ENCODE data around the gene COL4A2. TPM values are rescaled to one million over a fixed set of nuclear protein-coding genes. Genes with fewer than 3 reads are reported as not detected.

Gene COL4A2
- total RNA-seq, 2 donors from 2014 or later: not detected

DNA sequence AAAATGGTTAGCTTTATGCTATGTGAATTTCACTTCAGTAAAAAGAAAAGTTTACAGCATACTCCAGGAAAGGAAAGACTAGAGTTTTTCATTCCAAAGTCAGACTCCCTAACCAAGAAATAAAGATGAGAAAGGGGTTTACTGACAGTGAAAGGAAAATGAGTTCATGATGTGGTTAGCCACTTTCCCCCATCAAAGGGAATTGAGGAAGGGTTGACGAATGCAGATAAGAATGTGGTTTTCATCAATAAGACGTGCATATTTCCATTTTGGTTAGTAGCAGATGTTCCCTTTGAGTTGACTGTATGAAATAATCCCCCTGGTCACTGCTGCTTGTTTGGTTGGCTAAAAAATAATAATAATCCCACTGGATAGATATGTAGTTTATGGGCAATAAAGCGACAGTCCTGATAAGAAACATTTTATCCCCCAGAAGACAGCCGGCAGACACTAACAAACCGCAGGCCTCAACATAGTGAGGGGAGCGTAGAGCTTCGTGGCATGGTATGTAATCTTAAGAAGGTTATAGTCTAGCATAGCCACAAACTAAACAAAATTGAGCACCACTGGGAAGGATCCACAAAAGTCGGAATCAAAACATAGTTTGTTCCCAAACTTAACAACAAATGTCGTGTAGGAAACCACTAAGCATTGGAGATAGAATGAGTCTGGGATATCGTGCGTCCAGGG is 114.8 kb downstream of the COL4A2 start:
- Mint-ChIP-seq H3K4me3 (peak overlapping the region in 1 of 2 donors; percentile 11), H3K4me1 (ENCODE audit: low read depth) (peaks cover 17% of the 10 kb centered on the region), H3K9me3 (no peaks in the 10 kb centered on the region), H3K27ac (no peak overlapping the region), H3K36me3 (ENCODE audit: insufficient read depth in 2 of 2) (peaks cover 0 to 2% of the 10 kb centered on the region in 2 donors), H3K27me3 (ENCODE audit: low read depth) (peaks cover 93% of the 10 kb centered on the region)
- DNase-seq: peak; percentile 32 to 44
- peak; percentile 75 to 87 for ATAC-seq (replicated peaks in 1 of 2)

DNA sequence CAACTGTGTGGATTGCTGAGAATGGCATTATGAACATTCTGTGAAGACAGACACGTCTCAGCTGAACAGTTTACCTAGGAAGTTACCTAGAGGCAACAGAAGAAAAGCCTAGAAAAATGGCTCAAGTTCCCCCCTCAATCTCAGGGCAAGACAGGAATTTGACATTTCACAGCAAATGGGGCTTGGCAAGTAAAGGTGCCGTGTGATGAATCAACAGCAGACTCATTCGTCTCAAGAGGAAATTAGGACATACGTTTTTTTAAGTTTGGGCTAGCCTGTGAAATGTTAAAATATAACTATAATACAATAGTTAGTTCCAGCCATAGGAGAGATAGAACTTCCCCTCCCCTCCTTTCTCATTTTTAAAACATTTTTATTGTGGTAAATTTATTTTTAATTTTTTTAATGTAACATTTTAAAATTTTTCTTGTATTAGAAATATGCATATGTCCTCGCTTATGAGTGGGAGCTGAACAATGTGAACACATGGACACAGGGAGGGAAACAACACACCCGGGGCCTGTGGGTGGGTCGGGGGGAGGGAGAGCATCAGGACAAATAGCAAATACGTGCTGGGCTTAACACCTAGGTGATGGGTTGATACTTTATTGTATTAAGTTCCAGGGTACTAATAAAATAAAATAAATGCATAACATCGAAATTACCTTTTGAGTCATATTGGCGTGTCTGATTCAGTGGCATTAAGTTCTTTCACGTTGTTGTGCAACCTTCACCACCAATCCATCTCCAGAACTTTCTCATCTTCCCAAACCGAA is 116.0 kb downstream of the COL4A2 start:
- Mint-ChIP-seq H3K27ac (no peak overlapping the region), H3K4me3 (no peak overlapping the region), H3K4me1 (ENCODE audit: low read depth) (peaks cover 13% of the 10 kb centered on the region), H3K36me3 (ENCODE audit: insufficient read depth in 2 of 2) (peaks cover 0 to 2% of the 10 kb centered on the region in 2 donors), H3K9me3 (no peaks in the 10 kb centered on the region), H3K27me3 (ENCODE audit: low read depth) (peaks cover 88% of the 10 kb centered on the region)
- DNase-seq (no peak), ATAC-seq (replicated peaks in 1 of 2) (no peak)

DNA sequence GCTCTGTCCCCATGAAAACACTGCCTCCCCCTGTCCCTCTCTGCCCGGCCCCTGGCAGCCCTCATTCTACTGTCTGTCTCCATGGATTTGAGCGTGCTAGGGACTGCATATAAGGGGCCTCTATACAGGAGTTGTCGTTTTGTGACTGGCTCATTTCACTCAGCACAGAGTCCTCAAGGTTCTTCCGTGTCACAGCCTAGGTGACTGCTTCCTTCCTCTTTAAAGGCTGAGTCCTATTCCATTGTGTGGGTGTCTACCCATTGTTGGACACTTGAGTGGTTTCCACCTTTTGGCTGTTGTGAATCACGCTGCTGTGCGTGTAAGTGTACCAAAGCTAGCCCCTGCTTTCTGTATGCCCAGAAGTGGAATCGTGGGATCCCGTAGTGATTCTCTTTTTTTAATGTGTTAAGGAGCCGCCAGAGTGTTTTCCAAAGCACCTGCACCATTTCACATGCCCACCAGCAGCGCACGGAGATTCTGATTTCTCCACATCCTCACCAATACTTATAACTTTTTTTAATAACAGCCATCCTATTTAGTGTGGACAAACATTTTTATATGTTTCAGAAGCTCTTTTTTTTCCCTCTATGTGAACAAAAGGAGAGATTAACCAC is 116.7 kb downstream of the COL4A2 start:
- no peak for ATAC-seq (replicated peaks in 1 of 2)
- Mint-ChIP-seq H3K4me3 (no peak overlapping the region), H3K9me3 (no peaks in the 10 kb centered on the region), H3K27ac (no peak overlapping the region), H3K4me1 (ENCODE audit: low read depth) (peaks cover 13% of the 10 kb centered on the region), H3K27me3 (ENCODE audit: low read depth) (peaks cover 88% of the 10 kb centered on the region), H3K36me3 (ENCODE audit: insufficient read depth in 2 of 2) (peaks cover 0 to 2% of the 10 kb centered on the region in 2 donors)
- DNase-seq: no peak

DNA sequence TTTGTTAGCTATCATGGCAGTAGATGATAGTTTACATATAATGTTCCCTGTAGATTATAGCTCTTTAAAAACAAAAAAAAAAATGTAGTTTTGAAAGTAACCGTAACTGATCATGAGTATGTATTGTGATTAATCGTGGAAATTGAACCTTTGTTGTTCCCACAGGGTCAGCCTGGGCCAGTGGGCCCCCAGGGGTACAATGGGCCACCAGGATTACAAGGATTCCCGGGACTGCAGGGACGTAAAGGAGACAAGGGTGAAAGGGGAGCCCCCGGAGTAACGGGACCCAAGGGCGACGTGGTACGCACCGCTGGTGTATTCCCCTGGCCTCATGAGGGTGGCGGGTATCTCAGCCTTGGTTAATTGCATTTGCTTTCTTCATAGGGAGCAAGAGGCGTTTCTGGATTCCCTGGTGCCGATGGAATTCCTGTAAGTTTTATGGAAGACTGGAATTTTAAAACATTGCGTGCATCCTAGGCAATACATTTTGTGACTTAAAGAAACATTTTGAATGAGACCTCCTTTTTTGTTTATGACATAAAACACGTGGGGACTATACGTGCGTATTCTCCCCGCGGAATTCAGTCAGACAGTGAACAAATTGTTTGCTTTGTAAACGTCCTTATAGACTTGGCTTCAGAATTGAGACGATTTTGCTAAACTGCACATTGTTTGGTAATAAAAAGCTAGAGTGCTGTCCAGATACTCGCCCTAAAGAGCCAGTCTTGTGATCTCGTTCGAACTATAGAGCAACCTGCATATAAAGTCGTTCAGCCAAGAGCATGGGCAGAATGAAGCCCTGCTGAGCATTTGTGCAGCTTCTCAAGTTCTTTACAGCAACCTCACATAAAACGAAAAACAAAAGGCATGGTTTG is 117.7 kb downstream of the COL4A2 start:
- Mint-ChIP-seq H3K4me3 (no peak overlapping the region), H3K9me3 (no peaks in the 10 kb centered on the region), H3K36me3 (ENCODE audit: insufficient read depth in 2 of 2) (peaks cover 0 to 2% of the 10 kb centered on the region in 2 donors), H3K27me3 (ENCODE audit: low read depth) (peaks cover 88% of the 10 kb centered on the region), H3K27ac (no peak overlapping the region), H3K4me1 (ENCODE audit: low read depth) (peaks cover 13% of the 10 kb centered on the region)
- DNase-seq (no peak), ATAC-seq (replicated peaks in 1 of 2) (no peak)

DNA sequence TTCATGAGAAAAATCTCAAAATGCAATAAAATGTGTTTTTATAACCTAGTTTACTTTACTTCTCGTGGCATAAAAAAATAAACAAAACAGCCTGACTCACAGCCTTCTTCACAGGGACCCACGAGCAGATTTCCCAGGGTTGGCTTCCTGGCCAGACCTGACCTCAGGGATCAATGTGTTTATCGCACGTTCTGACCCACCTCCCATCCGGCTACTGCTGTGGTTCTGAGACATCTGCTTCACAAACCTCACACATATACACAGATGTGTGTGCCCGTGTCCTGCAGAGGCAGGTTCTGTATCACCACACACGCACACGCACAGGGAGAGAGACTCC is 118.3 kb downstream of the COL4A2 start:
- DNase-seq: no peak
- no peak overlapping the region for H3K27ac Mint-ChIP-seq
- peaks cover 0 to 2% of the 10 kb centered on the region in 2 donors for H3K36me3 Mint-ChIP-seq (ENCODE audit: insufficient read depth in 2 of 2)
- no peak overlapping the region for H3K4me3 Mint-ChIP-seq
- H3K4me1 Mint-ChIP-seq (ENCODE audit: low read depth): peaks cover 13% of the 10 kb centered on the region
- ATAC-seq (replicated peaks in 1 of 2): no peak
- no peaks in the 10 kb centered on the region for H3K9me3 Mint-ChIP-seq
- H3K27me3 Mint-ChIP-seq (ENCODE audit: low read depth): peaks cover 87% of the 10 kb centered on the region

DNA sequence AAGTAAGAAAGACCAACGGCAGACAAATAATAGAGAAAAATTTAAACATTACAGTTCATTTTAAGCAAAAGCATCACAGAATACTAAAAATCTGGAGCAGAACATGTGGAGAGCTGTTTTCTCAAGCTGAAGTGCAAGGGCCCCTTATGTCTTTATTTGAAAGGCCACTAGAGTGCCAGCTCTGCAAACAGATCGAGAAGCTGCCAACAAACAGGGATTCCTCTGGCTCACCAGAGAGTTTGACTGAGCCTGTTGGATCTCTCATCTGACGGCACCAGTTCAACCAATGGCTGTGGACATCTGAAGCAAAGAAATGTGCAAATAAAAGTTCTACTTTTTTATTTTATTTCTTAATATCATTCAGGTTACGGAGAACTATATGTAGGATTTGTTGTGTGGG is 119.7 kb downstream of the COL4A2 start:
- Mint-ChIP-seq H3K4me3 (no peak overlapping the region), H3K27ac (no peak overlapping the region), H3K27me3 (ENCODE audit: low read depth) (peaks cover 84% of the 10 kb centered on the region), H3K36me3 (ENCODE audit: insufficient read depth in 2 of 2) (peaks cover 0 to 2% of the 10 kb centered on the region in 2 donors), H3K4me1 (ENCODE audit: low read depth) (peaks cover 6% of the 10 kb centered on the region), H3K9me3 (no peaks in the 10 kb centered on the region)
- DNase-seq: no peak
- ATAC-seq (replicated peaks in 1 of 2): no peak

DNA sequence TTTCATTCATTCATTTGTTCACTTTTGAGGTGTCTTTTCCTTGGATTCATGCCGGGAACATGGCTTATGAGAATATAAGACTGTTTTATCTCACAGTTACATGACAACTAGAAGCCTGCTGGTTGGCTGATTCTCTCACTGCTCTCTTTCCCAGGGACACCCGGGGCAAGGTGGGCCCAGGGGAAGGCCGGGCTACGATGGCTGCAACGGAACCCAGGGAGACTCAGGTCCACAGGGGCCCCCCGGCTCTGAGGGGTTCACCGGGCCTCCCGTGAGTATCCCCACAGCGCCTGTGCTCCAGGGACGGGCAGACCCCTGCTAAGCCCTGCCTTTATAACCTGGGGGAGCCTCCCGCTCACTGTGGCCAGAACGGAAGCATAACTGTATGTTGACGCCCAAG is 121.2 kb downstream of the COL4A2 start:
- Mint-ChIP-seq H3K9me3 (no peaks in the 10 kb centered on the region), H3K27me3 (ENCODE audit: low read depth) (peaks cover 86% of the 10 kb centered on the region)
- DNase-seq: no peak

DNA sequence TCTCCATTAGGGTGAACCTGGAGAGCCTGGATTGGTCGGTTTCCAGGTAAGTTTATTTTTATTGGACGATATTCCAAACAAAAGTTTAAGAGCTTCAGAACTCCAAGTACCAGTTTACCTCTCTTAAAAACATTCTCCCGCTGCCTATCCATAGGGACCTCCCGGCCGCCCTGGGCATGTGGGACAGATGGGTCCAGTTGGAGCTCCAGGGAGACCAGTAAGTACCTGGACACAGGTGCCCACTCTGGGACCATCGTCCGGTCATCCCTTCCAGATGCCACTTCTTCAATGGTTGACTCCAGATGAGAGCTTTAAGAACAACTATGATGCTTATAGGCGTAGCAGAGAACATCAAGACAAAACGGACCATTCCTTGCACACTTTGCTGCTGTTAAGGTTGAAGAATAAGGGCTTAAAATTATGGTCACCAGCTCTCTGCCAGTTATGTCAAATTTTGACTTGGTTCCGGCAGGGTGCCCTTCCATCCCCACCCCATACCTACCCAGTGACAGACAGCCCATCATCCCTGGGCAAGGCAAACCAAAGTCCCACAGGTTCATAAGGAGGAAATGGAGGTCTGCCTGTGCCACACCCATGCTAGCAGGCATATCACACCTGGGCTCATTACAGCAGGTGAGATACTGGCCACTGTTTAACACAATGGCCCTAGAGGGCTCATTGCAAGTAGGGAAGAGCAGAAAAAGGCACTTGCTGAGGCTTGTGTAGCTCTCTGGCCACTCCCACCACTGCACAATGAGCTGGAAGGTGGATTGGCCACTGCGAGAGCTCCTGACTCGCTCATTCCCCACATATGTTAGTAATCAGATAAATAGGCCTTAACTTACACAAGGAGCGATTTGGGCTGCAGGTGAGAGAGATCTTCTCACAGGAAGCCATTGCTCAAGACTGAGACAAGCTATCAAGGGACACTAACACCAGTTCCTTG is 123.6 kb downstream of the COL4A2 start:
- Mint-ChIP-seq H3K9me3 (no peaks in the 10 kb centered on the region), H3K27ac (no peak overlapping the region), H3K27me3 (ENCODE audit: low read depth) (peaks cover 90% of the 10 kb centered on the region), H3K4me3 (no peak overlapping the region), H3K4me1 (ENCODE audit: low read depth) (no peaks in the 10 kb centered on the region), H3K36me3 (ENCODE audit: insufficient read depth in 2 of 2) (peaks cover 0 to 2% of the 10 kb centered on the region in 2 donors)
- DNase-seq: no peak
- ATAC-seq (replicated peaks in 1 of 2): no peak

More for the DNA sequence above, 121.2 kb downstream of the COL4A2 start:
- Mint-ChIP-seq H3K4me3 (no peak overlapping the region), H3K27ac (no peak overlapping the region), H3K4me1 (ENCODE audit: low read depth) (no peaks in the 10 kb centered on the region), H3K36me3 (ENCODE audit: insufficient read depth in 2 of 2) (peaks cover 0 to 2% of the 10 kb centered on the region in 2 donors)
- ATAC-seq (replicated peaks in 1 of 2): no peak

DNA sequence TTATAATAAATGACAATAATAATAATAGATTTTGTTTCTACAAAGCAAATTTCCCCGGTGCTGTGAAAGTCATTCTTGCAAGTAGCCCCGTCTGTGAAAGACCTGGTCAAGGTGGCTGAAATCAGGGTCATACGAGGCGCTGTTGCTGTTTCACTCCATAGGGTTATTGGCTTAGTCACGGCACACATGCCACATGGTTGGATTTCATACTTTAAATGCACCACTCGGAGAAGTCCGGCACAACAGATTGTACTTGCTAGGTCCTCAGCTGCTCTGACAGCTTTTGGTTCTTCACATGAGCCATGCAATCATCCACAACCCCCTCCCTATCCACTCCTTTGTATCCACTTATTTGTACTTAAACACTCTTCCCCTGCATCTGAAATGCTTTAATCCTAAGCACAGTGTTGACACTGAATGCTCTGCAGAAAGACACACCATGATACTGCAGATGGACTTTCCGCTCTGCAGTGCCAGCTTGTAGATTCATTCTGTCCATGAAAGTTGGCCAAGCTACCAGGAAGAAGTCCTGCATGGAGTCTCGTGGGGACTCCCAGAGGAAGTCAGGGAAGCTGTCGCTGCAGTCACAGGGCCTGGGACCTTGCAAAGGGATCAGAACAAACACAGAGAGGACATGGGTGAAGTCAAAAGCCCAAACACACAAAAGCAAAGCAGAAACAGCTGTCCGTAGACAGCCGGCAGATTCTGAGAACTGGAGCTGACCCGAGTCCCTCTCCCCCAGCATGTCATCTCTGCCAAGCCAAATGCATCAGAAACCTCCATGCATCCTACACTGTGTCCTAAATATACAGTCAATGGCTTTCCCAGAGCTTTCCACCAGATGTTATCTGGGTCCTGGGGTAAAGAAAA is 124.6 kb downstream of the COL4A2 start:
- Mint-ChIP-seq H3K27me3 (ENCODE audit: low read depth) (peaks cover 80% of the 10 kb centered on the region), H3K9me3 (no peaks in the 10 kb centered on the region), H3K27ac (no peak overlapping the region), H3K36me3 (ENCODE audit: insufficient read depth in 2 of 2) (peaks cover 0 to 2% of the 10 kb centered on the region in 2 donors), H3K4me1 (ENCODE audit: low read depth) (no peaks in the 10 kb centered on the region), H3K4me3 (no peak overlapping the region)
- no peak for DNase-seq
- no peak for ATAC-seq (replicated peaks in 1 of 2)

DNA sequence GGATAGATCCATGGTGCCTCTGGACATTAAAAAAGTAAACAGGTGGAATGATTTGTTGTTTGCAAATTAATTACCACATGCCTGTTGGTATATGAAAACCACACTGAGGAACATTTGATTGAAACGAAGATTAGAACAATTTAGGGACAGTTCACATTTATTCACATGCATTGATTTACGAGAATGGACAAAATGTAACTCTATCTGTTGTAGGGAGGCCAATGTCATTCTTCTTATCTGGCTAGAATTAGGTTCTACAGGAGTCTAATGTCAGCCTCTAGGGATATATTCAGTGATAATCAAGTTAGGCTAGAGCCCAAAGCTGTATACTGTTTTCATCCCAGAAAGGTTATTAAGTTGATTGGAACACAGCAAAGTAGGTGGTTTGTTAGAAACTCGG is 125.4 kb downstream of the COL4A2 start:
- H3K27me3 Mint-ChIP-seq (ENCODE audit: low read depth): peaks cover 77% of the 10 kb centered on the region
- no peak for ATAC-seq (replicated peaks in 1 of 2)
- no peaks in the 10 kb centered on the region for H3K9me3 Mint-ChIP-seq
- no peak for DNase-seq
- no peaks in the 10 kb centered on the region for H3K4me1 Mint-ChIP-seq (ENCODE audit: low read depth)
- no peak overlapping the region for H3K4me3 Mint-ChIP-seq
- peaks cover 0 to 2% of the 10 kb centered on the region in 2 donors for H3K36me3 Mint-ChIP-seq (ENCODE audit: insufficient read depth in 2 of 2)
- H3K27ac Mint-ChIP-seq: no peak overlapping the region

DNA sequence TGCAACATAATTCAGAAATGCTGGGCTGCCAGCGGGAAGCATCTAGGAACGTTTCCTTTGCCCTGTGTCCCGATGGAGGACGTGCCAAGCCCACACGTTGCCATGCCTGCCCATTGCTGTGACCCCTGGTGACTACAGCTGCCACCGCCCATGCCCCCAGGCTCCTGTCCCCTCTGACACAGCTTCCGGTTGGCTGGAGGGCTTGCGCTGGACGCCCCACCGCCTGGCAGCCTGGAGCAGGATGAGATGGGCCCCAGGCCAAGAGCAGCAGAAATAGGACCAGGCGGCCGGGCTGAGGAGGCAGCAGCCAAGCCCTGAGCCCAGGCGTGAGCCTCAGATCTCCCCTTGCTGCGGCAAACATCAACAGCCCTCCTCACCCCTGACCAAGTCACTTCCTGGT is 125.9 kb downstream of the COL4A2 start:
- Mint-ChIP-seq H3K4me1 (ENCODE audit: low read depth) (no peaks in the 10 kb centered on the region), H3K36me3 (ENCODE audit: insufficient read depth in 2 of 2) (peaks cover 0 to 2% of the 10 kb centered on the region in 2 donors), H3K4me3 (no peak overlapping the region), H3K27ac (no peak overlapping the region), H3K27me3 (ENCODE audit: low read depth) (peaks cover 72% of the 10 kb centered on the region), H3K9me3 (no peaks in the 10 kb centered on the region)
- ATAC-seq (replicated peaks in 1 of 2) (no peak), DNase-seq (no peak)

All from activated T-cell treated with anti-CD3 and anti-CD28 coated beads, Interleukin-2, amount 50 U/mL, for 72 hours (primary cell).